H9 (cell line): ENCODE data around the gene SAC3D1. TPM values are rescaled to one million over a fixed set of nuclear protein-coding genes. Genes with fewer than 3 reads are reported as not detected.

Experiments used
- DNase-seq: peaks from one replicate; pipeline ENCODE4 v3.0.0-alpha.2; 2017
- H2AFZ ChIP-seq: one replicate; pipeline ENCODE4 v1.6.1; 2013; ENCODE audit warnings: mild to moderate bottlenecking, low read length, control low read depth, moderate library complexity
- H2AK5ac ChIP-seq: 2 replicates; pipeline ENCODE4 v1.6.1; 2013; ENCODE audit warnings: low read length, control low read depth, mixed read lengths; ENCODE audit not compliant: insufficient read length
- H2BK120ac ChIP-seq: one replicate; pipeline ENCODE4 v1.6.1; 2013; ENCODE audit warnings: low read depth, mild to moderate bottlenecking, low read length, control low read depth, inconsistent platforms; ENCODE audit not compliant: poor library complexity, severe bottlenecking
- H2BK12ac ChIP-seq: 2 replicates; pipeline ENCODE4 v1.6.1; 2013; ENCODE audit warnings: low read length, control low read depth, mixed read lengths, low read depth; ENCODE audit not compliant: insufficient read length
- H2BK15ac ChIP-seq: 2 replicates; pipeline ENCODE4 v1.6.1; 2013; ENCODE audit warnings: low read depth, low read length, control low read depth
- H2BK20ac ChIP-seq: one replicate; pipeline ENCODE4 v1.6.1; 2013; ENCODE audit warnings: low read depth, mild to moderate bottlenecking, low read length, control low read depth, inconsistent platforms; ENCODE audit not compliant: poor library complexity, severe bottlenecking
- H2BK5ac ChIP-seq: 2 replicates; pipeline ENCODE4 v1.6.1; 2013; ENCODE audit warnings: low read length, control low read depth, mixed read lengths; ENCODE audit not compliant: insufficient read length
- H3K14ac ChIP-seq: 2 replicates; pipeline ENCODE4 v1.6.1; 2013; ENCODE audit warnings: low read length, control low read depth; ENCODE audit not compliant: insufficient read depth
- H3K18ac ChIP-seq: 2 replicates; pipeline ENCODE4 v1.6.1; 2013; ENCODE audit warnings: low read depth, mild to moderate bottlenecking, mixed read lengths, low read length, control low read depth; ENCODE audit not compliant: insufficient read length
- H3K23ac ChIP-seq: 2 replicates; pipeline ENCODE4 v1.6.1; 2013; ENCODE audit warnings: low read length, control low read depth, mixed read lengths, low read depth; ENCODE audit not compliant: insufficient read length
- H3K23me2 ChIP-seq: 2 replicates; pipeline ENCODE4 v1.6.1; 2013; ENCODE audit warnings: low read depth, mild to moderate bottlenecking, mixed read lengths, low read length, control low read depth; ENCODE audit not compliant: insufficient read length, poor library complexity, severe bottlenecking
- H3K27ac ChIP-seq: 2 replicates; pipeline ENCODE4 v1.5.1; 2013; ENCODE audit warnings: low read length, control low read depth, mixed read lengths, low read depth; ENCODE audit not compliant: insufficient read length
- H3K27me3 ChIP-seq: 2 replicates; pipeline ENCODE4 v1.6.1; 2013; ENCODE audit warnings: low read length, control low read depth, inconsistent platforms; ENCODE audit not compliant: insufficient read depth
- H3K4ac ChIP-seq: 2 replicates; pipeline ENCODE4 v1.6.1; 2013; ENCODE audit warnings: low read depth, mild to moderate bottlenecking, control low read depth, inconsistent platforms, low read length, moderate library complexity
- H3K4me1 ChIP-seq: 2 replicates; pipeline ENCODE4 v1.6.1; 2013; ENCODE audit warnings: low read length, control low read depth, inconsistent platforms; ENCODE audit not compliant: insufficient read depth
- H3K4me2 ChIP-seq: 2 replicates; pipeline ENCODE4 v1.6.1; 2013; ENCODE audit warnings: low read length, control low read depth, mixed read lengths; ENCODE audit not compliant: insufficient read length, insufficient read depth
- H3K56ac ChIP-seq: 2 replicates; pipeline ENCODE4 v1.6.1; 2013; ENCODE audit warnings: low read depth, mild to moderate bottlenecking, mixed read lengths, low read length, control low read depth; ENCODE audit not compliant: insufficient read length
- H3K79me1 ChIP-seq: 2 replicates; pipeline ENCODE4 v1.6.1; 2013; ENCODE audit warnings: low read depth, mild to moderate bottlenecking, moderate library complexity, low read length, control low read depth, inconsistent platforms; ENCODE audit not compliant: insufficient read depth, poor library complexity, severe bottlenecking
- H3K79me2 ChIP-seq: 2 replicates; pipeline ENCODE4 v1.6.1; 2013; ENCODE audit warnings: low read length, control low read depth, inconsistent platforms; ENCODE audit not compliant: insufficient read depth
- H3K9ac ChIP-seq: 2 replicates; pipeline ENCODE4 v1.6.1; 2013; ENCODE audit warnings: low read length, control low read depth, mixed read lengths; ENCODE audit not compliant: insufficient read length; ENCODE audit errors: extremely low read depth
- H3K9me3 ChIP-seq: one replicate; pipeline ENCODE4 v1.6.1; 2013; ENCODE audit warnings: low read depth, low read length, inconsistent platforms; ENCODE audit not compliant: control insufficient read depth
- H3T11ph ChIP-seq: one replicate; pipeline ENCODE4 v1.6.1; 2013; ENCODE audit warnings: mild to moderate bottlenecking, low read length, control low read depth, inconsistent platforms
- H4K20me1 ChIP-seq: one replicate; pipeline ENCODE4 v1.6.1; 2013; ENCODE audit not compliant: control insufficient read depth, insufficient read length, insufficient read depth
- H4K5ac ChIP-seq: 2 replicates; pipeline ENCODE4 v1.6.1; 2013; ENCODE audit warnings: low read depth, mild to moderate bottlenecking, mixed read lengths, low read length, control low read depth; ENCODE audit not compliant: insufficient read length
- H4K8ac ChIP-seq: replicated peaks from 2 replicates; pipeline ENCODE4 v1.6.1; 2013; ENCODE audit warnings: low read length, control low read depth, mixed read lengths, low read depth; ENCODE audit not compliant: insufficient read length
- H4K91ac ChIP-seq: 2 replicates; pipeline ENCODE4 v1.6.1; 2013; ENCODE audit warnings: low read depth, mild to moderate bottlenecking, moderate library complexity, mixed read lengths, low read length, control low read depth; ENCODE audit not compliant: insufficient read length
- H3K27ac Mint-ChIP-seq, 3 experiments: 2 replicates in 2 of 3; 3 replicates in 1 of 3; pipeline ENCODE4 v1.8.0; 2020 to 2021; ENCODE audit warnings: mixed read lengths in 3 of 3, mild to moderate bottlenecking in 1 of 3, moderate library complexity in 1 of 3
- H3K27me3 Mint-ChIP-seq: 2 replicates; pipeline ENCODE4 v1.8.0; 2021; ENCODE audit warnings: low read depth, mild to moderate bottlenecking, moderate library complexity, mixed read lengths
- H3K36me3 Mint-ChIP-seq, 3 experiments: 2 replicates in 2 of 3; 3 replicates in 1 of 3; pipeline ENCODE4 v1.8.0; 2020 to 2021; ENCODE audit warnings: low read depth in 3 of 3, mixed read lengths in 3 of 3; ENCODE audit not compliant: insufficient read depth in 1 of 3
- H3K4me1 Mint-ChIP-seq, 2 experiments: 2 replicates each; pipeline ENCODE4 v1.8.0; 2020; ENCODE audit warnings: mixed read lengths in 2 of 2
- H3K4me3 Mint-ChIP-seq, 2 experiments: 2 replicates in 1 of 2; 3 replicates in 1 of 2; pipeline ENCODE4 v1.8.0; 2020 to 2021; ENCODE audit warnings: mild to moderate bottlenecking in 2 of 2, mixed read lengths in 2 of 2, moderate library complexity in 1 of 2
- H3K9me3 Mint-ChIP-seq, 2 experiments: 2 replicates in 1 of 2; 3 replicates in 1 of 2; pipeline ENCODE4 v1.8.0; 2020; ENCODE audit warnings: mild to moderate bottlenecking in 2 of 2, mixed read lengths in 2 of 2, moderate library complexity in 1 of 2
- WGBS: extraction: QIAGEN DNeasy Blood & Tissue Kit; methylation state at CpG from one replicate; pipeline ENCODE4 v1.1.7; 2013; ENCODE audit warnings: missing lambda C conversion rate, low lambda C conversion rate, mixed read lengths; ENCODE audit not compliant: insufficient read length; ENCODE audit errors: extremely low coverage; 5-methylcytosine and 5-hydroxymethylcytosine counted together
- total RNA-seq: library from RNA; stranded (reverse); gene quantifications from 2 replicates; pipeline ENCODE4 v1.2.1, GENCODE V29; 2021
- TF ChIP-seq, protein P1 (sequence below): fragments of 200-600 bp; sonication (generic); conservative IDR thresholded peaks from 3 replicates; pipeline ENCODE4 v1.8.0; 2021; ENCODE audit warnings: antibody characterized with exemption, mild to moderate bottlenecking

The SAC3D1 gene
- total RNA-seq, 1 experiment from 2014 or later: 20.7 TPM

DNA sequence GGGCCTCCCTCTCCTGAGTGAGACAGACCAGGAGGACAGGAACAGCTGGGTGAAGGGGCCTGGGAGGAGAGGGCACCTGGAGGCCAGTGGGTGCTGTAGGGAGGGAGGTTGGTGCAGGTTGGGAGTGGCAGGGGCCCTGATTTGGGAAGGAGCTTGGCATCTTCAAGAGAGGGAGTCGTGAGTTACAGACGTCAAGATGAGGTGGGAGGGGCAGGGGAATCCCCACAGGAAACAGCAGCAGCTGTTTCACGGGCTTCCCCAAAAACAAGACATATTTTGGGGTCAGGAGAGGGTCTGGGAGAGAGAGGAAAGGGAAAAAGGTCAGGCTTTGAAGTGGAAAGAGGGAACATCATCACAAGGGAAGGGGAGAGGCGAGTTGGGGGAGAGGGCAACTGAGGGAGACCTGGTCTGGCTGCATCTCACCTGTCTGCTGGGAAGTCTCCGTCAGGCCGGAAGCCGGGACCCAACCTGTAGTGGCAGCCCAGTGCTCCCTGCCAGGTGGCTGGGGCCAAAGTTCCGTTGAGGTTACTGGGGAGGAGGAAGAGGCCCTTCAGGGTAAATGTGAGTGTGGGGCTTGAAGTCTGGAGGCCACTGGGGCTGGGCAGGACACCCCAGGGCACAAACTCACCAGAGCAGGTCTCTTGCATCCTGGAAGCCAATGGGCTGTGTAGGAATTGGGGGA lies 13.0 kb downstream of the SAC3D1 start:
- Histone ChIP-seq H3K9ac (no peak overlapping the region), H3K27ac (no peak overlapping the region), H3K27me3 (no peaks in the 10 kb centered on the region), H2AK5ac (no peak overlapping the region), H3K23ac (no peak overlapping the region), H2AFZ (no peak overlapping the region), H2BK20ac (no peak overlapping the region), H2BK5ac (no peak overlapping the region), H3K4ac (no peak overlapping the region), H3T11ph (no peak overlapping the region), H3K23me2 (no peaks in the 10 kb centered on the region), H4K5ac (no peak overlapping the region), H4K8ac (no peak overlapping the region), H3K4me1 (no peaks in the 10 kb centered on the region), H3K18ac (no peak overlapping the region), H2BK120ac (no peak overlapping the region), H3K4me2 (no peak overlapping the region), H2BK15ac (no peak overlapping the region), H3K79me2 (no peaks in the 10 kb centered on the region), H4K20me1 (no peaks in the 10 kb centered on the region), H3K56ac (no peak overlapping the region), H3K79me1 (no peaks in the 10 kb centered on the region), H4K91ac (no peak overlapping the region), H2BK12ac (no peak overlapping the region), H3K9me3 (no peaks in the 10 kb centered on the region), H3K14ac (no peak overlapping the region)
- Mint-ChIP-seq H3K27ac (peak overlapping the region in 1 of 3 experiments; percentile 28; a peak in 2 of 7 replicates), H3K9me3 (no peaks in the 10 kb centered on the region; a peak in 1 of 5 replicates), H3K4me1 (no peaks in the 10 kb centered on the region), H3K4me3 (no peak overlapping the region; a peak in 1 of 5 replicates), H3K36me3 (no peaks in the 10 kb centered on the region), H3K27me3 (peaks cover 7% of the 10 kb centered on the region)
- no CpG with 5 or more reads among the region's 8 CpGs for WGBS
- TF ChIP-seq, protein P1, sequence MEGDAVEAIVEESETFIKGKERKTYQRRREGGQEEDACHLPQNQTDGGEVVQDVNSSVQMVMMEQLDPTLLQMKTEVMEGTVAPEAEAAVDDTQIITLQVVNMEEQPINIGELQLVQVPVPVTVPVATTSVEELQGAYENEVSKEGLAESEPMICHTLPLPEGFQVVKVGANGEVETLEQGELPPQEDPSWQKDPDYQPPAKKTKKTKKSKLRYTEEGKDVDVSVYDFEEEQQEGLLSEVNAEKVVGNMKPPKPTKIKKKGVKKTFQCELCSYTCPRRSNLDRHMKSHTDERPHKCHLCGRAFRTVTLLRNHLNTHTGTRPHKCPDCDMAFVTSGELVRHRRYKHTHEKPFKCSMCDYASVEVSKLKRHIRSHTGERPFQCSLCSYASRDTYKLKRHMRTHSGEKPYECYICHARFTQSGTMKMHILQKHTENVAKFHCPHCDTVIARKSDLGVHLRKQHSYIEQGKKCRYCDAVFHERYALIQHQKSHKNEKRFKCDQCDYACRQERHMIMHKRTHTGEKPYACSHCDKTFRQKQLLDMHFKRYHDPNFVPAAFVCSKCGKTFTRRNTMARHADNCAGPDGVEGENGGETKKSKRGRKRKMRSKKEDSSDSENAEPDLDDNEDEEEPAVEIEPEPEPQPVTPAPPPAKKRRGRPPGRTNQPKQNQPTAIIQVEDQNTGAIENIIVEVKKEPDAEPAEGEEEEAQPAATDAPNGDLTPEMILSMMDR: no peak
- DNase-seq: no peak
